GM19372 (cell line): ENCODE data around the gene SRP72.
"Not testable (repeated sequence)": the region's sequence is repeated elsewhere in the genome, so short reads cannot be mapped to it uniquely, and the experiment has no call there.

Experiments
- ATAC-seq: cut with Tn5 transposase; IDR thresholded peaks from one replicate; pipeline ENCODE4 v1.9.1; 2021; ENCODE audit warnings: mild to moderate bottlenecking, low read depth, moderate library complexity; ENCODE audit not compliant: unreplicated experiment

SRP72 gene

GRCh38 chr4:56467284-56468096 is at the start of gene SRP72:
Gene SRP72 (plus strand): TSS chr4:56467617. CDS start chr4:56467636, 19 bp downstream.
- peak; percentile 93 for ATAC-seq

GRCh38 chr4:56424176-56424575 is 43.2 kb upstream of the SRP72 start:
- no peak for ATAC-seq

- ATAC-seq, result no peak
These were observed 42.5 kb upstream of the SRP72 start for GRCh38 chr4:56424697-56425514.

- ATAC-seq, result no peak
These were observed 41.9 kb upstream of the SRP72 start for GRCh38 chr4:56425518-56425917.

- no peak for ATAC-seq
These were observed 41.1 kb upstream of the SRP72 start for GRCh38 chr4:56426273-56426672.

GRCh38 chr4:56427179-56427578 is 40.2 kb upstream of the SRP72 start:
- ATAC-seq, result no peak

- ATAC-seq, result no peak
These were observed 37.2 kb upstream of the SRP72 start for GRCh38 chr4:56430203-56430602.

GRCh38 chr4:56433280-56433679 is 34.1 kb upstream of the SRP72 start:
- no peak for ATAC-seq

GRCh38 chr4:56434599-56435139 is 32.7 kb upstream of the SRP72 start:
- peak; percentile 7 for ATAC-seq

- peak; percentile 69 for ATAC-seq
These were observed 32.1 kb upstream of the SRP72 start, which contains the start of gene PPAT for GRCh38 chr4:56435140-56435926. Gene PPAT (minus strand): TSS chr4:56435615. CDS start chr4:56435477, 138 bp downstream.

GRCh38 chr4:56438766-56439165 is 28.7 kb upstream of the SRP72 start:
- no peak for ATAC-seq

GRCh38 chr4:56440983-56441382 is 26.4 kb upstream of the SRP72 start:
- ATAC-seq, result no peak

GRCh38 chr4:56444719-56445118 is 22.7 kb upstream of the SRP72 start:
- no peak for ATAC-seq

- ATAC-seq, result no peak
These were observed 21.7 kb upstream of the SRP72 start for GRCh38 chr4:56445699-56446098.

- ATAC-seq, result no peak
These were observed 19.1 kb upstream of the SRP72 start for GRCh38 chr4:56448301-56448700.

- ATAC-seq, result not testable (repeated sequence)
These were observed 17.9 kb upstream of the SRP72 start for GRCh38 chr4:56449475-56449874.

GRCh38 chr4:56450342-56450741 is 17.1 kb upstream of the SRP72 start:
- no peak for ATAC-seq

- ATAC-seq, result no peak
These were observed 7.3 kb upstream of the SRP72 start for GRCh38 chr4:56460085-56460484.

GRCh38 chr4:56462157-56462556 is 5.3 kb upstream of the SRP72 start:
- no peak for ATAC-seq

- no peak for ATAC-seq
These were observed 3.7 kb upstream of the SRP72 start for GRCh38 chr4:56463711-56464110.
